ENCODE results near the gene EPG5.
"Not testable (repeated sequence)": the region's sequence is repeated elsewhere in the genome, so short reads cannot be mapped to it uniquely, and the experiment has no call there.

- not testable (repeated sequence) for TF ChIP-seq TAF1 (IDR thresholded peaks at IDR 0.05; ENCODE audit: low read depth); EP300 (IDR thresholded peaks at IDR 0.05; ENCODE audit: borderline replicate concordance); YY1 (IDR thresholded peaks at IDR 0.05; ENCODE audit: low read depth); EGR1 (IDR thresholded peaks at IDR 0.05); TCF12 (IDR thresholded peaks at IDR 0.05; ENCODE audit: low read depth); REST (IDR thresholded peaks at IDR 0.05; ENCODE audit: low read depth); CEBPB (IDR thresholded peaks at IDR 0.05); FOXM1 (IDR thresholded peaks at IDR 0.05; ENCODE audit: borderline replicate concordance, low read depth); CREB1 (IDR thresholded peaks at IDR 0.05; ENCODE audit: low read depth)
- TF ChIP-seq, protein P1, sequence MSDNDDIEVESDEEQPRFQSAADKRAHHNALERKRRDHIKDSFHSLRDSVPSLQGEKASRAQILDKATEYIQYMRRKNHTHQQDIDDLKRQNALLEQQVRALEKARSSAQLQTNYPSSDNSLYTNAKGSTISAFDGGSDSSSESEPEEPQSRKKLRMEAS (IDR thresholded peaks at IDR 0.05), result not testable (repeated sequence)
Observed at GRCh38 chr18:45807144-45807543, 160.0 kb downstream of the EPG5 start.
